PFSK-1 (cell line): ENCODE data around the gene H2BK1.

Experiments used
- FOXP2 ChIP-seq: optimal IDR thresholded peaks from 2 replicates; pipeline ENCODE3; 2011; ENCODE audit warnings: borderline replicate concordance, control low read depth, inconsistent platforms; ENCODE audit not compliant: insufficient read depth; ENCODE audit errors: extremely low read length, extremely low read depth
- POLR2AphosphoS5 ChIP-seq: IDR thresholded peaks from 2 replicates; pipeline ENCODE4 v1.6.1; 2012; ENCODE audit warnings: low read depth, mild to moderate bottlenecking, control low read depth, low read length, moderate library complexity
- REST ChIP-seq, 2 experiments: IDR thresholded peaks; 2 replicates each; pipeline versions ENCODE4 v1.6.1 to v1.8.0; 2011 to 2012; ENCODE audit warnings: low read depth in 2 of 2, low read length in 2 of 2, control low read depth in 1 of 2, inconsistent platforms in 1 of 2, mild to moderate bottlenecking in 1 of 2, moderate library complexity in 1 of 2; ENCODE audit not compliant: insufficient read depth in 1 of 2
- SIN3A ChIP-seq: IDR thresholded peaks from 2 replicates; pipeline ENCODE4 v1.6.1; 2012; ENCODE audit warnings: mild to moderate bottlenecking, low read length, moderate library complexity, borderline replicate concordance; ENCODE audit not compliant: insufficient read depth
- TAF1 ChIP-seq: IDR thresholded peaks from 2 replicates; pipeline ENCODE4 v1.6.1; 2012; ENCODE audit warnings: low read length, control low read depth, borderline replicate concordance; ENCODE audit not compliant: insufficient read depth

H2BK1 gene

DNA sequence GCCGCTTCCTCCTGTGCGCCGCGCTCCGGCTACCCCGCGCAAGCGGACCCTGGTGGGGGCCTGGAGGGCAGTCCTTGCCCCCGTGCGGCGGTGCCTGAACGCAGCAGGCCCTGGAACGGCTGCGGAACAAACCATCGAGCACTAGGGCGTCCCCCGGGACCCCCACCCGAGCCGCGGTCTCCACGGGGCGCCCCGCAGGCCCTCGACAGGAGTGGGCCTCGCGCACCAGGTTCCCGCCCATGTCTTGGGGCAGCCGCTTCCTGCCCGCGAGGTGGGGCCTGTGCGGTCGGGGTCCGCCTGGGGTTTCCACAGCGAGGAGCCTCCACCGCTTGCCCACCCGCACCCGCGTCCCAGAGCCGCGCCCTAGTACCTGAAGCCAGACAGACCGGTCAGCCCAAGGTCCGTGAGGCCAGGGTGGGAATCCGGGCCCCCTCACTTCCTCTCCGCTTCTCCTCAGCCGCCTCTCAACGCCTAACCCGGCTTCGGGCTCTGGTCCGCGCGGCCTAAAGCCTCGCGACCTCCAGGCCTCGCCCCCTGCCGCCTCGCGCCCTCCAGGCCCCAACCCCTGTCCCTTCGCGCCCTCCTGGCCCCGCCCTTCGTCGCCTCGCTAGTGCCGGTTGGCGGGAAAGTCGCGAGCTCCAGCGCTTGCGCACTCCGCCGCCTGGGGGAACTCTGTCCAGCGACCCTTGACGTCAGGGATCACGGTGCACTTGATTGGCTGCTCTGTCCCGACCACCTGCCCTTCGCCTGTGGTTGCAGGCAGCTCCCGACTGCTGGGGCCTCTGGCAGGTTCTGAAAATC, 35.8 kb downstream of the H2BK1 start:
- no peak for TF ChIP-seq TAF1
- TF ChIP-seq SIN3A: no peak
- no peak for TF ChIP-seq REST (IDR thresholded peaks at IDR 0.05; ENCODE audit: insufficient read depth in 1 of 2, low read depth in 2 of 2, low read length in 2 of 2)

DNA sequence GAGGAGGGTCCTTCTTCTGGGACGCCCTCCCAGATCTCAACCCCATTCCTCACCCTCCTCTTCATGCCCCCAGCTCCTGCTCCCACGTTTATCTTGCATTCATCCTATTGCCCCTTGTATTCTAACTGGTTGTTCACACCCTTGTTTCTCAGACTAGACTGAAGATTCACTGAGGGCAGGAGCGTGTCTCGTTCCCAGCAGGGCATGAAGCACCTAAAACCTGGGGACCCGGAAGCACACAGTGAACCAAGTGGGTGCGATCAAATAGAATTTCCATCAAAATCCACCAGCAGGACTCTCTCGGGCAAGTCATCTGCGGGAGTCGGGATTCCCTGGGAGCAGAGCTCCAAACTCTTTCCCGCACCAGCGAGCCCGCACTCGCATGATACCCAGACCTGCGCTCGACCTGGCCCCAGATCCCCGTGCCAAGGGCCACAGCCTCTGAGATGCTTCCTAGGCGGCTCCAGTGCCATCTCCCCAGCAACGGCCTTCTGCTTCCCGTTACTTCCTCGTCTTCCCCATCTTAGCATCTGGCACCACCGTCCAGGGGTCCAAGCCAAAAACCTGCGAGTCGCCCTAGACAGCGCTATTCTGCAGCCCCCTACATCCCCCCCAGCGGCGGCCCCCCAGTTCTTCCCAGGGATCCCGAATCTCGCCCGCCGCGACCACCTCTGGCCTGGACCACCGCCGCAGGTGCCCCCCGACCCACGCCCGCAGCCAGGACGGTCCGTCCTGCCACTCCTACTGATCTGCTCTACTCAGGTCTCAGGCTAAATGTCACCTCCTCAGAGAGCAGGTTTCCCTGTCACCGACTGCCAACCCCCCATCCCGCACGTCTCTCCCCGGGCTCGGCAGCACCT, 36.7 kb downstream of the H2BK1 start:
- TF ChIP-seq SIN3A (no peak), POLR2AphosphoS5 (no peak), REST (IDR thresholded peaks at IDR 0.05; ENCODE audit: insufficient read depth in 1 of 2, low read depth in 2 of 2, low read length in 2 of 2) (no peak), TAF1 (no peak), FOXP2 (no peak)

DNA sequence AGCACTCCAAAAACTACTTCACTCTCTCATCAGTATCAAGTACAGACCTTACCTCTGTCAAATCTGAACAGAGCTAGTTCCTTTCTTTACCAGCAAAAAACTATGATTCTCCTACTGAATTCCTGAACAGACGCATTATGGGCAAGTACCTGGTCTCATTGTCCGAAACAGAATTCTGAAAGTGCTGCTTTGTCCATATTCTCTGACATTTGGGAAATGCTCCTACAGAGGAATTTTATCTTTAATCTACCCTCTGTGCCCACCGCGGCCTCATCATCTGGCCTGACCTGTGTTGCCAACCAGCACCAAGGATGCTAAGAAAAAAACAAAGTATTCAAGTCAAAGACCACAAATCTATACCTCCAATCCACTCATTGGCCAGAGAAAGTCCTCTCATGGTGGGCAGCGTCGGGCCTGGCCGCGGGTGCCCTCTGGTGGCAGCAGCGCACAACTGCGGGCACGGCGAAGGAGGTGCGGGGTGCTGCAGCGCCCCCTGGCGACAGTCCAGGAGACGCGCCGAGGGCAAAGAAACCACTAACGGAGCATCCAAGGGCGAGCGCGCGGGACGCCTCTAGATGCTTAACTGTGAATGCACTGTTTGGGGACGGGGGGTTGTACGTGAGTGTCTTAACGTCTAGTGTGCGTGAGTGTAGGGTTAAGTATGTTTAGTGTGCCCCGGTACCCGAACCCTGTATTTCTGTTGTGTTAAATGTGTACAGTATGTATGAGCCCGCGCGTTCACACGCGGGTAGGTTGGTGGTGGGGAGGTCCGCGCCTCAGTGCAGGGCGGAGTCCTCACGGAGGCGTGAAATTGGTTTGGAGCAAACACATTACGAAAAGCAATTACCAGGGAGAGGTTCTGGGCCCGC, 37.8 kb downstream of the H2BK1 start:
- TF ChIP-seq REST (IDR thresholded peaks at IDR 0.05; ENCODE audit: insufficient read depth in 1 of 2, low read depth in 2 of 2, low read length in 2 of 2) (0 out of 4 replicates have a peak, but pooled peaks of 1 of the 2 experiments have one; percentile 16), FOXP2 (peak; percentile 95), POLR2AphosphoS5 (no peak)

DNA sequence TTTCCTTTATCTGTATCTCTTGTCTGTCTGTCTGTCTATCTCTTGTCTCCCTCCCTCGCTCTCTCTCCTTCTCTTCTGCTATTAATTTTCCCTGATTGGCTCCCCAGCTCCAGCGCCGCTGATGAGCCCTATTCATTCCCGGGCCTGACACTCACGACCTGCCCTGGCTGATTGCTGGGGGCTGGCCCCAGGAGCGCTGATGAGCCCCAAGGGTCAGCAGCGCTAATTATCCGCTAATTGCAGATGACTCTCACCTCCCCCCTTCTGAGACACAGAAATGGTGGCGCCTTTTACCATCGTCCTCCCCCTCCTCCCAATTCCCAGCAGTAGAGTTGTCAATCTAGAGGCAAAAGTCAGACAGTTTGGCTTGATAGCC, 41.5 kb downstream of the H2BK1 start:
- TF ChIP-seq REST (IDR thresholded peaks at IDR 0.05; ENCODE audit: insufficient read depth in 1 of 2, low read depth in 2 of 2, low read length in 2 of 2) (no peak), SIN3A (no peak), FOXP2 (no peak), POLR2AphosphoS5 (no peak), TAF1 (no peak)
